ENCODE data around the gene GUK1. TPM values are rescaled to one million over a fixed set of nuclear protein-coding genes. Genes with fewer than 3 reads are reported as not detected.

Gene GUK1
- total RNA-seq, 1 donor from 2014 or later, result 101 TPM

DNA sequence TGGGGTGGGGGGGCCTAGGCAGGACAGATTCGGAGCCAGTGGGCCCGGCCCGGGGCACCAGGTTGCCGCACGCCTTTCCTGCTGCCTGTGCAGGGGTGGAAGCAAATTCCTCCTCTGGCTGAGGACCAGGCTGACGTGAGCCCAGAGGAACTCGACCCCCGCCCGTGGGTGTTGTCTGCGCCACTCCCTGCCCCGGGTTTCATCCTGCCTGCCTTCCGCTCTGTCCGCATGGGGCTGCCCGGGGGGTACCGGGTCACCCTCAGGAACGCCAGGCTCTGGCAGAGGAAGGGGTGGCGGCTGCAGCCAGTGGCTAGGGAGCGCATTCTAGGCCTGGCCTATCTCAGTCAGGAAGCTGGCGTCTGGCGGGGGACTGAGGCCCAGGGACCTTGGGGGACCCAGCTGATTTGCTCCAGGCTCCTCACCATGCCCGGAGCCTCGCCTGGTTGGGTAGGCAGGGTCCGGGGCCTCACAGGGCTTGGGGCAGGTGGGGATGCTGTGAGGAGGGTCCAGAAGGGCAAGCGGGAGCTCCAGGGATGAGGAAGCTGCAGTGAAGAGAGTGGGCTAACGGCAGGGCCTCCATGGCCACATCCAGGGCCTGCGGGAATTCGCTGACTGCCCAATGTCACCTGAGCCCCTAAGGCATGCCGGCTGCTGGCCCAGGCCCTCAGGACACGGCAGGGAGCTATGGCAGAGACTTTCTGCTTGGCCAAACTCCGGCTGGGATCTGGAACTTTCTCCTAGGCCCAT, 23.1 kb downstream of the GUK1 start:
- no peaks in the 10 kb centered on the region for H3K27me3 Mint-ChIP-seq

DNA sequence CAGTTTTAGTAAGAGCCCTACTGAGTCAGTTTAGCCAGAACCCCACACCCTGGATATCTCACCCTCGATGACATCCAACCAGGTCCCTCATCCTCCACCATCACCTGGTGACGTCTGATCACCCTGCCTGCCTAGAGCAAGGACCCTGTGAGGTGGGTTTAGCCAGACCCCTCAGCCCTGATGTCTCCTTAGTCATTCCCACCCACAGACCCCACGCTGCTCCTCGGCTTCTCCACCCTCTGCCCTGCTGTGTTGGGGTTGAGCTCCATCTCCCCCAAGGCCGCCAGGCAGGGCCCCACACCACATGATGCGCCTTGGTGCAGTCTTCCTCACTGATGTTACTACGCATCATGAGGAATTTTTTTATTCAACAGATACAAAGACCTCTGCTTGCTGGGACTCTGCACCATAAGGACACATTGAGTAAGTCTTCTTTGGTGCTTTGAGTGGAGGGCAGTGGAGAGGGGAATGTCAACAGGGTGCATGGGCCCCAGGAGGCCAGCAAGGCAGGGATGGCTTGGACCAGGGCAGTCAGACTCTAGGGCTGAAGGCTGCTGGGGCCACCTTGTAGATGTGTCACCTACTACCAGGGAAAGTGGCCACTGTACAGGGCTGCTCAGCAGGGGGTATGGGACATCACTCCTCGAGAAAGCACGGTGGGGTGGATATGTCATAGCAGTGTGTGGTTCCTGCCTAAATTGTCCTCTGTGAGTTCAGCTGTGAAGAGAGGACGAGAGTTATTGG, 23.9 kb downstream of the GUK1 start:
- H3K4me1 Mint-ChIP-seq (ENCODE audit: low read depth), result peaks cover 9% of the 10 kb centered on the region

More for the DNA sequence above, 23.1 kb downstream of the GUK1 start:
- H3K36me3 Mint-ChIP-seq (ENCODE audit: insufficient read depth), result no peaks in the 10 kb centered on the region
- no peaks in the 10 kb centered on the region for H3K9me3 Mint-ChIP-seq (ENCODE audit: low read depth)
- peak overlapping the region; percentile 59 for H3K27ac Mint-ChIP-seq
- no peak overlapping the region for H3K4me3 Mint-ChIP-seq (ENCODE audit: low read depth)
- TF ChIP-seq, protein P1, sequence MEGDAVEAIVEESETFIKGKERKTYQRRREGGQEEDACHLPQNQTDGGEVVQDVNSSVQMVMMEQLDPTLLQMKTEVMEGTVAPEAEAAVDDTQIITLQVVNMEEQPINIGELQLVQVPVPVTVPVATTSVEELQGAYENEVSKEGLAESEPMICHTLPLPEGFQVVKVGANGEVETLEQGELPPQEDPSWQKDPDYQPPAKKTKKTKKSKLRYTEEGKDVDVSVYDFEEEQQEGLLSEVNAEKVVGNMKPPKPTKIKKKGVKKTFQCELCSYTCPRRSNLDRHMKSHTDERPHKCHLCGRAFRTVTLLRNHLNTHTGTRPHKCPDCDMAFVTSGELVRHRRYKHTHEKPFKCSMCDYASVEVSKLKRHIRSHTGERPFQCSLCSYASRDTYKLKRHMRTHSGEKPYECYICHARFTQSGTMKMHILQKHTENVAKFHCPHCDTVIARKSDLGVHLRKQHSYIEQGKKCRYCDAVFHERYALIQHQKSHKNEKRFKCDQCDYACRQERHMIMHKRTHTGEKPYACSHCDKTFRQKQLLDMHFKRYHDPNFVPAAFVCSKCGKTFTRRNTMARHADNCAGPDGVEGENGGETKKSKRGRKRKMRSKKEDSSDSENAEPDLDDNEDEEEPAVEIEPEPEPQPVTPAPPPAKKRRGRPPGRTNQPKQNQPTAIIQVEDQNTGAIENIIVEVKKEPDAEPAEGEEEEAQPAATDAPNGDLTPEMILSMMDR (IDR thresholded peaks at IDR 0.05; ENCODE audit: unreplicated experiment), result no peak
- H3K4me1 Mint-ChIP-seq (ENCODE audit: low read depth), result peaks cover 9% of the 10 kb centered on the region
- DNase-seq (ENCODE audit: low spot score, unreplicated experiment), result no peak

DNA sequence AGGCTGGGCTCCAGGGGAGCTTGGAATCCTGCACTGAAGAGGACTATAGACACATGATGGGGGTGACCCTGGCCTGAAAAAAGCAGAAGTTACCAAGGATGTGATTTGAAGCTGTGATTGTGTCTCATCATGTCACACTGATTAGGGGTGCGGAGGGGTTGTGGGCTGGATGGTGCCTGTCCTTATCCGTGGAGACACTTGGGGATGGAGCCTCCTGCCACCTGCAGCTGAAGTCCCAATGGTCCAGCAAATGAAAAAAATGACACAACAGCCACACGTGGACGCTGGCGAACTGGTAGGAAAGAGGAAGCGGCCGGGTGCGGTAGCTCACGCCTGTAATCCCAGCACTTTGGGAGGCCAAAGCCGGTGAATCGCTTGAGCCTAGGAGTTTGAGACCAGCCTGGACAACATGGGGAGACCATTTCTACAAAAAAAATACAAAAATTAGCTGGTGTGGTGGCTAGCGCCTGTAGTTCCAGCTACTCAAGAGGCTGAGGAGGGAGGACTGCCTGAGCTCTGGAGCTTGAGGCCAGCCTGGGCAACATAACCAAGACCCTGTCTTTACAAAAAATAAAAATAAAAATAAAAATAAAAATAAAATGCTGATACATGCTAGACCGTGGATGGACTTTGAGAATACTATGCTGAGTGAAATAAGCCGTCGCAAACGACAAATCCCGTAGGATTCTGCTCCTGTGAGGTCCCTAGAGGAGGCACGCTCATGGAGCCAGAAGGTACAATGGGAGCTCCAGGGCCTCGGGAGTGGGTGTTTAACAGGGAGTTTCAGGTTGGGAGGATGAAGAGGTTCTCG, 24.7 kb downstream of the GUK1 start:
- H3K36me3 Mint-ChIP-seq (ENCODE audit: insufficient read depth), result no peaks in the 10 kb centered on the region
- peak overlapping the region; percentile 99 for H3K27ac Mint-ChIP-seq
- H3K9me3 Mint-ChIP-seq (ENCODE audit: low read depth), result no peaks in the 10 kb centered on the region
- H3K4me3 Mint-ChIP-seq (ENCODE audit: low read depth), result peak overlapping the region; percentile 85
- no peaks in the 10 kb centered on the region for H3K27me3 Mint-ChIP-seq
- peaks cover 9% of the 10 kb centered on the region for H3K4me1 Mint-ChIP-seq (ENCODE audit: low read depth)
- TF ChIP-seq, protein P1 (IDR thresholded peaks at IDR 0.05; ENCODE audit: unreplicated experiment), result no peak
- DNase-seq (ENCODE audit: low spot score, unreplicated experiment), result no peak

More for the DNA sequence above, 23.9 kb downstream of the GUK1 start:
- Mint-ChIP-seq H3K9me3 (ENCODE audit: low read depth) (no peaks in the 10 kb centered on the region), H3K27ac (peak overlapping the region; percentile 84), H3K4me3 (ENCODE audit: low read depth) (peak overlapping the region; percentile 62), H3K36me3 (ENCODE audit: insufficient read depth) (no peaks in the 10 kb centered on the region), H3K27me3 (no peaks in the 10 kb centered on the region)
- TF ChIP-seq, protein P1 (IDR thresholded peaks at IDR 0.05; ENCODE audit: unreplicated experiment), result no peak
- DNase-seq (ENCODE audit: low spot score, unreplicated experiment), result no peak

DNA sequence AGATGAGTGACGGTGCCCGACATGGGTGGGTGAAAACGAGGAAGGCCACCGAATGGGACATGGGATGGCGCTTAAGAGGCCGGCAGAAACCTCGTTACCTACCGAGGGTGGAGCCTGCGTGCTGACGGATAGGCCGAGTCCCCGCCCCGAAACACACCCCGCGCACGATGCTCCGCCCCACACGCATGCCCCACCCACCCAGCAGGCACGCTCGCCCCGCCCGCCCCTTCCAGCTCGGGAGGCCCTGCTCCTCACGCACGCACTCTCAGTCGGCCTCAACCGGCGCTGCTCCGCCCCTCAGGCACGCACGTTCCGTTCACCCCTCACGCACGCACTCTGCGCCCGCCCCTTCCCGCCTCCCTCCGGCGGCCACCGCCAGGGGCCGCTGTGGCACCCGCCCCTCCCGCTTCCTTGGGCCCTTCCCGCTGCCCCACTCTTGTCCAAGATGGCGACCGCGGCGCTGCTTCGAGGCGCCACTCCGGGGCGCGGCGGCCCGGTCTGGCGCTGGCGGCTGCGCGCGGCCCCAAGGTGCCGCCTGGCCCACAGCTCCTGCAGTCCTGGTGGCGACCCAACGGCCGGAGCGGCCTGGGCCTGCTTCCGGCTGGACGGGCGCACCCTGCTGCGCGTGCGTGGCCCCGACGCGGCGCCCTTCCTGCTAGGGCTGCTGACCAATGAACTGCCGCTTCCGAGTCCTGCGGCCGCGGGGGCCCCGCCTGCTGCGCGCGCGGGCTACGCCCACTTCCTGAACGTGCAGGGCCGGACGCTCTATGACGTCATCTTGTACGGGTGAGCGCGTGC, 25.5 kb downstream of the GUK1 start, which contains the start of gene IBA57:
Gene IBA57, plus strand, starts transcription at position 433 of the 798 bp plus-strand sequence. Its CDS starts 13 bp downstream, at position 446.
- H3K27ac Mint-ChIP-seq, result peak within 1 kb of the TSS; percentile 99
- H3K27me3 Mint-ChIP-seq, result no peaks in the 10 kb centered on the region
- H3K4me3 Mint-ChIP-seq (ENCODE audit: low read depth), result peak within 1 kb of the TSS; percentile 85
- peak; percentile 99 for DNase-seq (ENCODE audit: low spot score, unreplicated experiment)
- TF ChIP-seq, protein P1 (IDR thresholded peaks at IDR 0.05; ENCODE audit: unreplicated experiment), result peak; percentile 92
- no peaks in the 10 kb centered on the region for H3K36me3 Mint-ChIP-seq (ENCODE audit: insufficient read depth)
- H3K9me3 Mint-ChIP-seq (ENCODE audit: low read depth), result no peaks in the 10 kb centered on the region
- H3K4me1 Mint-ChIP-seq (ENCODE audit: low read depth), result peaks cover 9% of the 10 kb centered on the region

Data from progenitor cell of endocrine pancreas (in vitro differentiated cells).